ENCODE results near the gene ZSCAN18.

The ZSCAN18 gene

GRCh38 chr19:58054901-58055874 is 42.8 kb downstream of the ZSCAN18 start:
- no peak for DNase-seq (ENCODE audit: low read depth)
- no peak overlapping the region for H3K4me3 ChIP-seq (ENCODE audit: low read length)
- TF ChIP-seq CTCF (IDR thresholded peaks at IDR 0.05; ENCODE audit: insufficient read depth, low read depth, low read length, missing control alignments), result no peak

- H3K4me3 ChIP-seq (ENCODE audit: low read length), result no peak overlapping the region
- no peak for DNase-seq (ENCODE audit: low read depth)
- TF ChIP-seq CTCF (IDR thresholded peaks at IDR 0.05; ENCODE audit: insufficient read depth, low read depth, low read length, missing control alignments), result no peak
Observed at GRCh38 chr19:58053480-58054156, 44.4 kb downstream of the ZSCAN18 start.

GRCh38 chr19:58052256-58052655 is 45.8 kb downstream of the ZSCAN18 start:
- DNase-seq (ENCODE audit: low read depth), result no peak
- TF ChIP-seq CTCF (IDR thresholded peaks at IDR 0.05; ENCODE audit: insufficient read depth, low read depth, low read length, missing control alignments), result no peak
- H3K4me3 ChIP-seq (ENCODE audit: low read length), result no peak overlapping the region

GRCh38 chr19:58047672-58048071 is 50.4 kb downstream of the ZSCAN18 start:
- TF ChIP-seq CTCF (IDR thresholded peaks at IDR 0.05; ENCODE audit: insufficient read depth, low read depth, low read length, missing control alignments), result no peak
- DNase-seq (ENCODE audit: low read depth), result no peak
- no peak overlapping the region for H3K4me3 ChIP-seq (ENCODE audit: low read length)

GRCh38 chr19:58046856-58047255 is 51.2 kb downstream of the ZSCAN18 start:
- no peak for DNase-seq (ENCODE audit: low read depth)
- H3K4me3 ChIP-seq (ENCODE audit: low read length), result no peak overlapping the region
- no peak for TF ChIP-seq CTCF (IDR thresholded peaks at IDR 0.05; ENCODE audit: insufficient read depth, low read depth, low read length, missing control alignments)

GRCh38 chr19:58045411-58046050 is 52.5 kb downstream of the ZSCAN18 start:
- no peak for DNase-seq (ENCODE audit: low read depth)
- no peak overlapping the region for H3K4me3 ChIP-seq (ENCODE audit: low read length)
- TF ChIP-seq CTCF (IDR thresholded peaks at IDR 0.05; ENCODE audit: insufficient read depth, low read depth, low read length, missing control alignments), result no peak

All from epithelial cell of esophagus (primary cell).